Posterior vena cava (tissue), 2 donors: ENCODE measurements around the gene PSPN. TPM values are rescaled to one million over a fixed set of nuclear protein-coding genes. Genes with fewer than 3 reads are reported as not detected.
"Not testable (repeated sequence)": the region's sequence is repeated elsewhere in the genome, so short reads cannot be mapped to it uniquely, and the experiment has no call there.

Experiments used
- DNase-seq: peaks from one replicate; pipeline ENCODE4 v3.0.0-alpha.2; 2020; ENCODE audit warnings: low spot score
- intact Hi-C, 2 donors: fragments of 100-400 bp; cut with DNase I; formaldehyde crosslinking; loops; one replicate each; pipeline versions ENCODE4 v1.14.1 to v1.14.2; 2022 to 2023
- total RNA-seq, 2 donors: library from RNA; stranded (reverse); fragmentation: NEBNext Ultra II Directional; extraction: Animal tissue kit (Norgen Biotek cat#: 25700); gene quantifications; one replicate each; pipeline ENCODE4 v1.2.1, GENCODE V29; 2021
- donor health status: DM: yes; HTN: yes; CAD: no.
- donor health status: DM: yes; HTN: yes; CAD: no.

Gene PSPN
- total RNA-seq, 2 donors from 2014 or later, result 0.65 to 0.71 TPM

- no peak for DNase-seq
- intact Hi-C loops, result no loop called here
These were observed 918 bp upstream of the PSPN start for GRCh38 chr19:6376512-6377190.

- intact Hi-C loops, result no loop called here
These were observed 872 bp downstream of the PSPN start for GRCh38 chr19:6374711-6375410.

GRCh38 chr19:6374161-6374709 lies 1.5 kb downstream of the PSPN start:
- no peak for DNase-seq
- intact Hi-C loops, result no loop called here

More at GRCh38 chr19:6374711-6375410, 872 bp downstream of the PSPN start:
- no peak for DNase-seq

- intact Hi-C loops, result no loop called here
- DNase-seq, result no peak
These were observed 2.0 kb downstream of the PSPN start for GRCh38 chr19:6373813-6374108.

- intact Hi-C loops, result no loop called here
- peak; percentile 100 for DNase-seq
These were observed 2.5 kb downstream of the PSPN start for GRCh38 chr19:6373096-6373812.

GRCh38 chr19:6372594-6373095 lies 3.1 kb downstream of the PSPN start, which contains the start of gene ALKBH7:
Gene ALKBH7, plus strand, starts transcription at chr19:6372794. Its CDS starts 27 bp downstream, at chr19:6372821.
- intact Hi-C loops, result no loop called here
- peak; percentile 98 for DNase-seq

- DNase-seq, result no peak
- intact Hi-C loops, result no loop called here
These were observed 11.4 kb downstream of the PSPN start for GRCh38 chr19:6364353-6364752.

GRCh38 chr19:6362351-6362801 lies 13.4 kb downstream of the PSPN start:
- no peak for DNase-seq
- intact Hi-C loops, result no loop called here

GRCh38 chr19:6362027-6362350 lies 13.7 kb downstream of the PSPN start:
- intact Hi-C loops, result no loop called here
- DNase-seq, result no peak

- DNase-seq, intact Hi-C loops: not testable (repeated sequence)
These were observed 14.9 kb downstream of the PSPN start for GRCh38 chr19:6360857-6361216.

- DNase-seq, result not testable (repeated sequence)
These were observed 15.3 kb downstream of the PSPN start for GRCh38 chr19:6360445-6360844.

GRCh38 chr19:6359568-6360341 lies 16.0 kb downstream of the PSPN start:
- intact Hi-C loops, result no loop called here
- DNase-seq, result no peak

More at GRCh38 chr19:6360445-6360844, 15.3 kb downstream of the PSPN start:
- intact Hi-C loops, result not testable (repeated sequence)

- intact Hi-C loops, result no loop called here
- no peak for DNase-seq
These were observed 17.7 kb downstream of the PSPN start for GRCh38 chr19:6358003-6358402.

- DNase-seq, result no peak
- intact Hi-C loops, result no loop called here
These were observed 18.6 kb downstream of the PSPN start for GRCh38 chr19:6357174-6357573.

- intact Hi-C loops, DNase-seq: not testable (repeated sequence)
These were observed 20.3 kb downstream of the PSPN start for GRCh38 chr19:6355321-6356040.

GRCh38 chr19:6354098-6354674 lies 21.5 kb downstream of the PSPN start:
- DNase-seq, result no peak
- intact Hi-C loops, result no loop called here

GRCh38 chr19:6352381-6353165 lies 23.2 kb downstream of the PSPN start:
- no peak for DNase-seq
- intact Hi-C loops, result no loop called here

- DNase-seq, result no peak
- intact Hi-C loops, result no loop called here
These were observed 25.0 kb downstream of the PSPN start for GRCh38 chr19:6350688-6351087.
